HepG2 (cell line): ENCODE measurements around the gene PSRC1. TPM values are rescaled to one million over a fixed set of nuclear protein-coding genes. Genes with fewer than 3 reads are reported as not detected.

ENCODE experiments used
- ARID2 ChIP-seq: sonication (generic); formaldehyde crosslinking; IDR thresholded peaks from 2 replicates; pipeline ENCODE4 v1.8.1; 2022; ENCODE audit warnings: mild to moderate bottlenecking, missing genetic modification reagents, borderline replicate concordance
- BORCS8-MEF2B ChIP-seq: sonication (generic); formaldehyde crosslinking; IDR thresholded peaks from 2 replicates; pipeline ENCODE4 v1.8.0; 2022; ENCODE audit warnings: mild to moderate bottlenecking, missing genetic modification reagents
- DNMT1 ChIP-seq: sonication (generic); formaldehyde crosslinking; IDR thresholded peaks from 2 replicates; pipeline ENCODE4 v1.5.1; 2020; ENCODE audit warnings: mild to moderate bottlenecking, missing genetic modification reagents
- PAX8 ChIP-seq: sonication (generic); formaldehyde crosslinking; IDR thresholded peaks from 2 replicates; pipeline ENCODE4 v1.8.0; 2022; ENCODE audit warnings: mild to moderate bottlenecking, missing genetic modification reagents, borderline replicate concordance
- RARA ChIP-seq: IDR thresholded peaks from 2 replicates; pipeline ENCODE4 v1.6.1; 2016; ENCODE audit warnings: missing genetic modification reagents, missing compliant biosample characterization
- RBM39 ChIP-seq: fragments of 200-400 bp; formaldehyde crosslinking; IDR thresholded peaks from one replicate; pipeline ENCODE4 v1.6.1; 2018; ENCODE audit warnings: antibody characterized with exemption, mild to moderate bottlenecking, low read depth, low read length; ENCODE audit not compliant: poor library complexity, severe bottlenecking
- SALL2 ChIP-seq: sonication (generic); formaldehyde crosslinking; IDR thresholded peaks from 2 replicates; pipeline ENCODE4 v1.8.1; 2023; ENCODE audit warnings: mild to moderate bottlenecking, missing genetic modification reagents, inconsistent platforms
- TGIF2 ChIP-seq: IDR thresholded peaks from 2 replicates; pipeline ENCODE4 v1.6.1; 2016; ENCODE audit warnings: control low read depth, missing compliant biosample characterization
- ZNF484 ChIP-seq: sonication (generic); formaldehyde crosslinking; IDR thresholded peaks from 2 replicates; pipeline ENCODE4 v1.5.1; 2020; ENCODE audit warnings: mild to moderate bottlenecking, low read depth, missing genetic modification reagents, borderline replicate concordance
- ZNF570 ChIP-seq: sonication (generic); formaldehyde crosslinking; IDR thresholded peaks from 2 replicates; pipeline ENCODE4 v1.4.0; 2020; ENCODE audit warnings: mild to moderate bottlenecking, missing genetic modification reagents, borderline replicate concordance
- polyA plus RNA-seq, 8 experiments: library from polyadenylated mRNA; depleted of rRNA in 3 of 8; stranded (reverse) in 7 of 8; unstranded in 1 of 8; fragments of >200 nt; fragmentation: Illumina TruSeq in 4 of 8; extraction: Trizol in 4 of 8; gene quantifications; 2 replicates each; pipeline versions ENCODE4 v1.2.1 to v1.2.3, GENCODE V29; 2011 to 2016; ENCODE audit warnings: low read depth in 4 of 8, missing spikeins in 1 of 8, mixed read lengths in 1 of 8; ENCODE audit not compliant: insufficient read depth in 1 of 8
- total RNA-seq, 5 experiments: library from RNA; depleted of rRNA; stranded (reverse); fragments of >200 nt; fragmentation: Illumina TruSeq; extraction: Trizol; gene quantifications; 2 replicates each; pipeline ENCODE4 v1.2.3, GENCODE V29; 2016; ENCODE audit warnings: low read depth in 1 of 5
- TF ChIP-seq, protein P1 (sequence below): sonication (generic); formaldehyde crosslinking; IDR thresholded peaks from 2 replicates; pipeline ENCODE4 v1.4.0; 2020; ENCODE audit warnings: missing genetic modification reagents
- TF ChIP-seq, protein P2 (sequence below): sonication (generic); formaldehyde crosslinking; IDR thresholded peaks from 2 replicates; pipeline ENCODE4 v1.4.0; 2020; ENCODE audit warnings: mild to moderate bottlenecking, low read depth, missing genetic modification reagents
- TF ChIP-seq, protein P3 (sequence below): sonication (generic); formaldehyde crosslinking; conservative IDR thresholded peaks from 2 replicates; pipeline ENCODE4 v1.4.0; 2020; ENCODE audit warnings: mild to moderate bottlenecking, missing genetic modification reagents, moderate library complexity
- TF ChIP-seq, protein P4 (sequence below): sonication (generic); formaldehyde crosslinking; IDR thresholded peaks from 2 replicates; pipeline ENCODE4 v1.5.0; 2020; ENCODE audit warnings: missing genetic modification reagents

The PSRC1 gene
- total and polyA plus RNA-seq, 2 of the 13 experiments (the other 11 are each of a cell fraction or from before 2014, with no cell fraction given): 28.6 to 30.3 TPM

DNA sequence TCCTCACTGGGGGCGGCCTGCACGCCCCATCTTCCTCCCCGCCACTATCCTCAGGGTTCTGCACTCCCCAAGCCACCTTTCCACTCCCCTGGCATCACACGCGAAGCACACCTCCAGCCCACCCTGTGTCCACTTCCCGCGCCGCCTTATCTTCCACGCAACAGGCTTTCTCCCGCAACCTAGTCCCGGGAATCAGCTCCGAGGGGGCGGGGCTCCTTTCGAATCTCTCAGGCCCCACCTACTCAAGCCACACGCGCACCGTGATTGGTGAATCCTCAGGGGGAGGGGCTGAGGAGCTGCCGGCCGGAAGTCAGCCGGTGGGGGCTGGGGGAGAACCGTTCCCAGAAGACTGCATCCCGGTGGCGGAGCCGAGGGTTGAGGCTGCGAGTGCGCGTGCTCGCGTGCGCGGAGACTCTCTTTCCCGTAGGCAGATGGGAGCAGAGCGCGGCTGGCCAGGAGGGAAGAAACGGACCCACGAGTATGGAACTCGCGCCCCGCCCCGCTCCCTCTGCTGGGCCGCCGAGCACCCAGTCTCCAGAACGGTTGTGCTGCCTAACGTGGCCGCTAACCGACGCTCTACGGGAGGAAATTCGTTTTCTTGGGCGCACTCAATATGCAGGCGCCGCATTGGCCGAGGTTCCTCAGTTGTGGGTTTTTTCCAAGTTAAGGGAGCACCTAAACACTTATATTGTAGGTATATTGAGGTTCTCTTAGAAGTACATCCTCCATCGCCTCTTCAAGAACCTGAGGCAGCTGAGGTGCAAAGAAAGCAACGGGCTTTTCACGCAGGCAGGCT lies at the start of gene PSRC1 (continued):
- TF ChIP-seq, protein P1, sequence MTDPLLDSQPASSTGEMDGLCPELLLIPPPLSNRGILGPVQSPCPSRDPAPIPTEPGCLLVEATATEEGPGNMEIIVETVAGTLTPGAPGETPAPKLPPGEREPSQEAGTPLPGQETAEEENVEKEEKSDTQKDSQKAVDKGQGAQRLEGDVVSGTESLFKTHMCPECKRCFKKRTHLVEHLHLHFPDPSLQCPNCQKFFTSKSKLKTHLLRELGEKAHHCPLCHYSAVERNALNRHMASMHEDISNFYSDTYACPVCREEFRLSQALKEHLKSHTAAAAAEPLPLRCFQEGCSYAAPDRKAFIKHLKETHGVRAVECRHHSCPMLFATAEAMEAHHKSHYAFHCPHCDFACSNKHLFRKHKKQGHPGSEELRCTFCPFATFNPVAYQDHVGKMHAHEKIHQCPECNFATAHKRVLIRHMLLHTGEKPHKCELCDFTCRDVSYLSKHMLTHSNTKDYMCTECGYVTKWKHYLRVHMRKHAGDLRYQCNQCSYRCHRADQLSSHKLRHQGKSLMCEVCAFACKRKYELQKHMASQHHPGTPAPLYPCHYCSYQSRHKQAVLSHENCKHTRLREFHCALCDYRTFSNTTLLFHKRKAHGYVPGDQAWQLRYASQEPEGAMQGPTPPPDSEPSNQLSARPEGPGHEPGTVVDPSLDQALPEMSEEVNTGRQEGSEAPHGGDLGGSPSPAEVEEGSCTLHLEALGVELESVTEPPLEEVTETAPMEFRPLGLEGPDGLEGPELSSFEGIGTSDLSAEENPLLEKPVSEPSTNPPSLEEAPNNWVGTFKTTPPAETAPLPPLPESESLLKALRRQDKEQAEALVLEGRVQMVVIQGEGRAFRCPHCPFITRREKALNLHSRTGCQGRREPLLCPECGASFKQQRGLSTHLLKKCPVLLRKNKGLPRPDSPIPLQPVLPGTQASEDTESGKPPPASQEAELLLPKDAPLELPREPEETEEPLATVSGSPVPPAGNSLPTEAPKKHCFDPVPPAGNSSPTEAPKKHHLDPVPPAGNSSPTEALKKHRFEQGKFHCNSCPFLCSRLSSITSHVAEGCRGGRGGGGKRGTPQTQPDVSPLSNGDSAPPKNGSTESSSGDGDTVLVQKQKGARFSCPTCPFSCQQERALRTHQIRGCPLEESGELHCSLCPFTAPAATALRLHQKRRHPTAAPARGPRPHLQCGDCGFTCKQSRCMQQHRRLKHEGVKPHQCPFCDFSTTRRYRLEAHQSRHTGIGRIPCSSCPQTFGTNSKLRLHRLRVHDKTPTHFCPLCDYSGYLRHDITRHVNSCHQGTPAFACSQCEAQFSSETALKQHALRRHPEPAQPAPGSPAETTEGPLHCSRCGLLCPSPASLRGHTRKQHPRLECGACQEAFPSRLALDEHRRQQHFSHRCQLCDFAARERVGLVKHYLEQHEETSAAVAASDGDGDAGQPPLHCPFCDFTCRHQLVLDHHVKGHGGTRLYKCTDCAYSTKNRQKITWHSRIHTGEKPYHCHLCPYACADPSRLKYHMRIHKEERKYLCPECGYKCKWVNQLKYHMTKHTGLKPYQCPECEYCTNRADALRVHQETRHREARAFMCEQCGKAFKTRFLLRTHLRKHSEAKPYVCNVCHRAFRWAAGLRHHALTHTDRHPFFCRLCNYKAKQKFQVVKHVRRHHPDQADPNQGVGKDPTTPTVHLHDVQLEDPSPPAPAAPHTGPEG (CRISPR knock-in tag): peak; percentile 47
- 0 out of 2 replicates have a peak, but pooled peaks have one; percentile 12 for TF ChIP-seq TGIF2
- TF ChIP-seq ZNF484: no peak
- peak; percentile 93 for TF ChIP-seq BORCS8-MEF2B (CRISPR knock-in tag)
- TF ChIP-seq, protein P2, sequence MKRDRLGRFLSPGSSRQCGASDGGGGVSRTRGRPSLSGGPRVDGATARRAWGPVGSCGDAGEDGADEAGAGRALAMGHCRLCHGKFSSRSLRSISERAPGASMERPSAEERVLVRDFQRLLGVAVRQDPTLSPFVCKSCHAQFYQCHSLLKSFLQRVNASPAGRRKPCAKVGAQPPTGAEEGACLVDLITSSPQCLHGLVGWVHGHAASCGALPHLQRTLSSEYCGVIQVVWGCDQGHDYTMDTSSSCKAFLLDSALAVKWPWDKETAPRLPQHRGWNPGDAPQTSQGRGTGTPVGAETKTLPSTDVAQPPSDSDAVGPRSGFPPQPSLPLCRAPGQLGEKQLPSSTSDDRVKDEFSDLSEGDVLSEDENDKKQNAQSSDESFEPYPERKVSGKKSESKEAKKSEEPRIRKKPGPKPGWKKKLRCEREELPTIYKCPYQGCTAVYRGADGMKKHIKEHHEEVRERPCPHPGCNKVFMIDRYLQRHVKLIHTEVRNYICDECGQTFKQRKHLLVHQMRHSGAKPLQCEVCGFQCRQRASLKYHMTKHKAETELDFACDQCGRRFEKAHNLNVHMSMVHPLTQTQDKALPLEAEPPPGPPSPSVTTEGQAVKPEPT (CRISPR knock-in tag): no peak; the same call in 1 of the 2 replicates
- TF ChIP-seq PAX8 (CRISPR knock-in tag): no peak
- TF ChIP-seq, protein P3, sequence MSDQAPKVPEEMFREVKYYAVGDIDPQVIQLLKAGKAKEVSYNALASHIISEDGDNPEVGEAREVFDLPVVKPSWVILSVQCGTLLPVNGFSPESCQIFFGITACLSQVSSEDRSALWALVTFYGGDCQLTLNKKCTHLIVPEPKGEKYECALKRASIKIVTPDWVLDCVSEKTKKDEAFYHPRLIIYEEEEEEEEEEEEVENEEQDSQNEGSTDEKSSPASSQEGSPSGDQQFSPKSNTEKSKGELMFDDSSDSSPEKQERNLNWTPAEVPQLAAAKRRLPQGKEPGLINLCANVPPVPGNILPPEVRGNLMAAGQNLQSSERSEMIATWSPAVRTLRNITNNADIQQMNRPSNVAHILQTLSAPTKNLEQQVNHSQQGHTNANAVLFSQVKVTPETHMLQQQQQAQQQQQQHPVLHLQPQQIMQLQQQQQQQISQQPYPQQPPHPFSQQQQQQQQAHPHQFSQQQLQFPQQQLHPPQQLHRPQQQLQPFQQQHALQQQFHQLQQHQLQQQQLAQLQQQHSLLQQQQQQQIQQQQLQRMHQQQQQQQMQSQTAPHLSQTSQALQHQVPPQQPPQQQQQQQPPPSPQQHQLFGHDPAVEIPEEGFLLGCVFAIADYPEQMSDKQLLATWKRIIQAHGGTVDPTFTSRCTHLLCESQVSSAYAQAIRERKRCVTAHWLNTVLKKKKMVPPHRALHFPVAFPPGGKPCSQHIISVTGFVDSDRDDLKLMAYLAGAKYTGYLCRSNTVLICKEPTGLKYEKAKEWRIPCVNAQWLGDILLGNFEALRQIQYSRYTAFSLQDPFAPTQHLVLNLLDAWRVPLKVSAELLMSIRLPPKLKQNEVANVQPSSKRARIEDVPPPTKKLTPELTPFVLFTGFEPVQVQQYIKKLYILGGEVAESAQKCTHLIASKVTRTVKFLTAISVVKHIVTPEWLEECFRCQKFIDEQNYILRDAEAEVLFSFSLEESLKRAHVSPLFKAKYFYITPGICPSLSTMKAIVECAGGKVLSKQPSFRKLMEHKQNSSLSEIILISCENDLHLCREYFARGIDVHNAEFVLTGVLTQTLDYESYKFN (CRISPR knock-in tag): peak; percentile 54
- 0 out of 2 replicates have a peak, but pooled peaks have one; percentile 11 for TF ChIP-seq DNMT1 (CRISPR knock-in tag)
- TF ChIP-seq RARA (CRISPR knock-in tag): no peak
- TF ChIP-seq RBM39: no peak
- TF ChIP-seq, protein P4, sequence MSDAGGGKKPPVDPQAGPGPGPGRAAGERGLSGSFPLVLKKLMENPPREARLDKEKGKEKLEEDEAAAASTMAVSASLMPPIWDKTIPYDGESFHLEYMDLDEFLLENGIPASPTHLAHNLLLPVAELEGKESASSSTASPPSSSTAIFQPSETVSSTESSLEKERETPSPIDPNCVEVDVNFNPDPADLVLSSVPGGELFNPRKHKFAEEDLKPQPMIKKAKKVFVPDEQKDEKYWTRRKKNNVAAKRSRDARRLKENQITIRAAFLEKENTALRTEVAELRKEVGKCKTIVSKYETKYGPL: no peak
- no peak for TF ChIP-seq ARID2 (CRISPR knock-in tag)
- no peak for TF ChIP-seq ZNF570 (CRISPR knock-in tag)
- peak; percentile 70 for TF ChIP-seq SALL2 (CRISPR knock-in tag)
